GM23338 (cell line): ENCODE data around the gene BAMBI. TPM values are rescaled to one million over a fixed set of nuclear protein-coding genes. Genes with fewer than 3 reads are reported as not detected.

Experiments used
- ATAC-seq: fragments of 200-7000 bp; cut with Tn5 transposase; 3 replicates; pipeline ENCODE4 v1.9.1; 2020
- DNase-seq: peaks from one replicate; pipeline ENCODE4 v3.0.0-alpha.2; 2015; ENCODE audit warnings: low spot score
- H2AFZ ChIP-seq: fragments of 200-600 bp; sonication (generic); 2 replicates; pipeline ENCODE4 v1.8.0; 2016; ENCODE audit warnings: antibody characterized with exemption, mild to moderate bottlenecking, moderate library complexity
- H3F3A ChIP-seq: fragments of 200-600 bp; sonication (generic); replicated peaks from 2 replicates; pipeline ENCODE4 v1.8.0; 2017; ENCODE audit warnings: antibody characterized with exemption, mixed run types, low read depth
- H3K27ac ChIP-seq: fragments of 200-600 bp; sonication (generic); 2 replicates; pipeline ENCODE4 v1.6.1; 2016; ENCODE audit warnings: low read depth
- H3K27me3 ChIP-seq: fragments of 200-600 bp; sonication (generic); 2 replicates; pipeline ENCODE4 v1.8.0; 2016; ENCODE audit warnings: mild to moderate bottlenecking, mixed run types, moderate library complexity; ENCODE audit not compliant: insufficient read depth
- H3K36me3 ChIP-seq: fragments of 200-600 bp; sonication (generic); 2 replicates; pipeline ENCODE4 v1.8.0; 2016; ENCODE audit warnings: mild to moderate bottlenecking; ENCODE audit not compliant: insufficient read depth
- H3K4me1 ChIP-seq: fragments of 200-600 bp; sonication (generic); 2 replicates; pipeline ENCODE4 v1.8.0; 2016; ENCODE audit warnings: mild to moderate bottlenecking, moderate library complexity; ENCODE audit not compliant: insufficient read depth
- H3K4me2 ChIP-seq: fragments of 200-600 bp; sonication (generic); 2 replicates; pipeline ENCODE4 v1.7.1; 2017; ENCODE audit warnings: mixed run types
- H3K4me3 ChIP-seq: fragments of 200-600 bp; sonication (generic); 2 replicates; pipeline ENCODE4 v1.6.1; 2016; ENCODE audit warnings: mixed run types
- H3K79me2 ChIP-seq: fragments of 200-600 bp; sonication (generic); replicated peaks from 2 replicates; pipeline ENCODE4 v1.8.0; 2017; ENCODE audit warnings: mild to moderate bottlenecking; ENCODE audit not compliant: insufficient read depth
- H3K9me2 ChIP-seq: fragments of 200-600 bp; sonication (generic); 2 replicates; pipeline ENCODE4 v1.8.0; 2017; ENCODE audit not compliant: insufficient read depth
- H4K20me1 ChIP-seq: fragments of 200-600 bp; sonication (generic); replicated peaks from 2 replicates; pipeline ENCODE4 v1.8.0; 2017; ENCODE audit warnings: mild to moderate bottlenecking; ENCODE audit not compliant: insufficient read depth
- H3K27ac Mint-ChIP-seq: 2 replicates; pipeline ENCODE4 v1.8.0; 2020; ENCODE audit warnings: inconsistent platforms, mild to moderate bottlenecking, moderate library complexity, mixed read lengths
- H3K27me3 Mint-ChIP-seq: 3 replicates; pipeline ENCODE4 v1.8.0; 2022; ENCODE audit warnings: low read depth, mild to moderate bottlenecking, moderate library complexity, mixed read lengths, inconsistent platforms; ENCODE audit not compliant: insufficient read depth, poor library complexity
- H3K36me3 Mint-ChIP-seq: 3 replicates; pipeline ENCODE4 v1.8.0; 2021; ENCODE audit warnings: low read depth, mild to moderate bottlenecking, inconsistent platforms, moderate library complexity, mixed read lengths
- H3K4me1 Mint-ChIP-seq: 3 replicates; pipeline ENCODE4 v1.8.0; 2020; ENCODE audit warnings: mild to moderate bottlenecking, inconsistent platforms, mixed read lengths
- H3K4me3 Mint-ChIP-seq: 3 replicates; pipeline ENCODE4 v1.8.0; 2021; ENCODE audit warnings: moderate library complexity, mild to moderate bottlenecking, inconsistent platforms, mixed read lengths
- H3K9me3 Mint-ChIP-seq: 3 replicates; pipeline ENCODE4 v1.8.0; 2020; ENCODE audit warnings: moderate library complexity, mild to moderate bottlenecking, inconsistent platforms, mixed read lengths
- CREB1 ChIP-seq: fragments of 250-450 bp; sonication (Bioruptor Pico); IDR thresholded peaks from 2 replicates; pipeline ENCODE4 v1.5.0; 2020; ENCODE audit warnings: low read depth, mild to moderate bottlenecking, moderate library complexity
- CTCF ChIP-seq, 2 experiments: fragments of 200-600 bp in 1 of 2; sonication (generic) in 1 of 2; conservative IDR thresholded peaks; 2 replicates each; pipeline versions ENCODE4 v1.5.1 to v1.6.1; 2016 to 2017; ENCODE audit warnings: antibody characterized with exemption in 2 of 2, low read depth in 2 of 2, mild to moderate bottlenecking in 2 of 2, moderate library complexity in 1 of 2
- JUNB ChIP-seq: IDR thresholded peaks from one replicate; pipeline ENCODE4 v1.6.1; 2016; ENCODE audit warnings: antibody characterized with exemption; ENCODE audit not compliant: unreplicated experiment
- NANOG ChIP-seq: IDR thresholded peaks from 2 replicates; pipeline ENCODE4 v1.6.1; 2016; ENCODE audit warnings: antibody characterized with exemption, borderline replicate concordance
- REST ChIP-seq: IDR thresholded peaks from one replicate; pipeline ENCODE4 v1.6.1; 2018; ENCODE audit warnings: antibody characterized with exemption; ENCODE audit not compliant: unreplicated experiment
- ZNF331 ChIP-seq: fragments of 250-450 bp; sonication (Bioruptor Pico); IDR thresholded peaks from 2 replicates; pipeline ENCODE4 v1.5.0; 2020; ENCODE audit warnings: low read depth, mild to moderate bottlenecking, moderate library complexity
- polyA plus RNA-seq: library from polyadenylated mRNA; unstranded; fragments of >200 nt; fragmentation: Nextera tagmentation; extraction: Ambion mirVana; gene quantifications from 2 replicates; pipeline ENCODE4 v1.2.1, GENCODE V29; 2016
- total RNA-seq: library from RNA; depleted of rRNA; stranded (reverse); fragments of >200 nt; shearing (Covaris generic); gene quantifications from 2 replicates; pipeline ENCODE4 v1.2.3, GENCODE V29; 2014
- TF ChIP-seq, protein P1 (sequence below): IDR thresholded peaks from 2 replicates; pipeline ENCODE4 v1.6.1; 2016; ENCODE audit warnings: antibody characterized with exemption

BAMBI gene
- total and polyA plus RNA-seq, 2 experiments from 2014 or later = 20.1 to 37.5 TPM

DNA sequence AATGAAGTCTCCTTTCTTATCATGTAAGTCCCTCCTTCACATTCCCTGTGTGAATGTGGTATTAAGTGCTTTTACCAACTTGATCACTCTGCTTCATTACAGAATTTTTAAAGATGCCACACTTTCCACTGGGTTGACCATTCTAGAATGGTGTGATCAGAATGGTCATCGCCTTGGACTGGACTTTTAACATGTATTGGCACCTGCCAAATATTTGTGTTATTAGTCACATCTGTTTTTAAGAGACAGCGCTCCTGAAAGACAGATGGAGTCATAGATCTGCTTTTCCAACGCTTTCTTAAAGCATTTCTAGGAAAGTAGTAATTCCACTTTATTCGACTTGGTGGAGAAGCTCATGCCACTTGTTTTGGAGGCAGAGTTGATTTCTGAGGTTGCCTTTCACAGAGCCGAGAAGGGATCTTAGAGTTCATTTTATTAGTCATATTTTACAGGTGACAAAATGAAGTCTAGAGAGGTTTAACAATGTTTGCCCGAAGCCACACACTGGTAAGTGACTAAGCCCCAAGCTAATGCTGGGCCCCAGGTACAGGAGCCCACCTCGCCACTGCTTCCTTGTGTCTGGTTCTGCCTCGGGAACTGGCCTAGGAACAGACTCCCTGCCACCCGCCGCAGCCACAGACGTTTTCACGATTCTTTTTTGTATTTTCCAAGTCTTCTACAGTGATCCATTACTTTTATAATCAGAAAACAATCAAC lies 10.4 kb upstream of the BAMBI start:
- peaks cover 33% of the 10 kb centered on the region for H3K27me3 Mint-ChIP-seq
- H3K4me1 Mint-ChIP-seq = peaks cover 12% of the 10 kb centered on the region
- no peak overlapping the region for H3K4me2 ChIP-seq
- H2AFZ ChIP-seq = no peak overlapping the region
- no peak overlapping the region for H3K4me3 ChIP-seq
- H3K27ac Mint-ChIP-seq = no peak overlapping the region
- no peak for ATAC-seq
- no peaks in the 10 kb centered on the region for H3K9me3 Mint-ChIP-seq
- H3K36me3 ChIP-seq = no peaks in the 10 kb centered on the region
- peaks cover 45% of the 10 kb centered on the region for H3K27me3 ChIP-seq
- DNase-seq = no peak
- no peaks in the 10 kb centered on the region for H3K36me3 Mint-ChIP-seq
- H3K4me3 Mint-ChIP-seq = 0 out of 3 replicates have a peak overlapping the region, but pooled peaks have one; percentile 50
- H3K4me1 ChIP-seq = peaks cover 10% of the 10 kb centered on the region; the same call in 1 of the 2 replicates
- TF ChIP-seq NANOG = no peak
- no peak for TF ChIP-seq CTCF (conservative IDR thresholded peaks at IDR 0.05; ENCODE audit: low read depth in 2 of 2)
- no peak for TF ChIP-seq CREB1 (CRISPR knock-in tag)
- TF ChIP-seq JUNB = no peak
- TF ChIP-seq REST = no peak
- TF ChIP-seq, protein P1, sequence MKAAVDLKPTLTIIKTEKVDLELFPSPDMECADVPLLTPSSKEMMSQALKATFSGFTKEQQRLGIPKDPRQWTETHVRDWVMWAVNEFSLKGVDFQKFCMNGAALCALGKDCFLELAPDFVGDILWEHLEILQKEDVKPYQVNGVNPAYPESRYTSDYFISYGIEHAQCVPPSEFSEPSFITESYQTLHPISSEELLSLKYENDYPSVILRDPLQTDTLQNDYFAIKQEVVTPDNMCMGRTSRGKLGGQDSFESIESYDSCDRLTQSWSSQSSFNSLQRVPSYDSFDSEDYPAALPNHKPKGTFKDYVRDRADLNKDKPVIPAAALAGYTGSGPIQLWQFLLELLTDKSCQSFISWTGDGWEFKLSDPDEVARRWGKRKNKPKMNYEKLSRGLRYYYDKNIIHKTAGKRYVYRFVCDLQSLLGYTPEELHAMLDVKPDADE = no peak
- no peak for TF ChIP-seq ZNF331 (CRISPR knock-in tag)
- no peaks in the 10 kb centered on the region for H3K9me2 ChIP-seq
- no peaks in the 10 kb centered on the region for H3K79me2 ChIP-seq
- H3K27ac ChIP-seq = no peak overlapping the region
- no peaks in the 10 kb centered on the region for H4K20me1 ChIP-seq
- H3F3A ChIP-seq = no peaks in the 10 kb centered on the region
